Thyroid gland (tissue), 4 donors: Measurements from ENCODE around the gene CDC42EP1.

Experiments
- CTCF ChIP-seq, 6 experiments: fragments of 200-600 bp in 3 of 6; fragments of 450-650 bp in 3 of 6; sonication (generic) in 3 of 6; IDR thresholded peaks; one replicate each; pipeline ENCODE4 v1.5.1; 2016 to 2019; ENCODE audit warnings: antibody characterized with exemption in 6 of 6, mild to moderate bottlenecking in 2 of 6, inconsistent platforms in 1 of 6, moderate library complexity in 1 of 6
- POLR2A ChIP-seq, 2 donors: fragments of 450-650 bp; IDR thresholded peaks; one replicate each; pipeline ENCODE4 v1.6.1; 2017; ENCODE audit warnings: antibody characterized with exemption in 2 of 2, mild to moderate bottlenecking in 2 of 2, moderate library complexity in 1 of 2

GRCh38 chr22:37535159-37535558 is 25.1 kb upstream of the CDC42EP1 start:
- TF ChIP-seq CTCF (IDR thresholded peaks at IDR 0.05) (no peak), POLR2A (IDR thresholded peaks at IDR 0.05) (no peak)
